HCT116 (cell line): ENCODE results near the gene VASH1.

Source experiments
- CEBPB ChIP-seq: IDR thresholded peaks from 2 replicates; pipeline ENCODE4 v1.6.1; 2012; ENCODE audit warnings: low read depth
- CTCF ChIP-seq, 3 experiments: fragments of 200-600 bp in 1 of 3; sonication (generic) in 1 of 3; IDR thresholded peaks in 2 of 3; conservative IDR thresholded peaks in 1 of 3; 2 replicates each; pipeline ENCODE4 v1.5.1; 2012 to 2017; ENCODE audit warnings: low read depth in 2 of 3, low read length in 2 of 3, antibody characterized with exemption in 1 of 3, borderline replicate concordance in 1 of 3, control low read depth in 1 of 3, mild to moderate bottlenecking in 1 of 3, mixed read lengths in 1 of 3, mixed run types in 1 of 3, moderate library complexity in 1 of 3; ENCODE audit not compliant: insufficient read depth in 1 of 3
- ELF1 ChIP-seq: IDR thresholded peaks from 2 replicates; pipeline ENCODE4 v1.6.1; 2012; ENCODE audit warnings: low read depth, borderline replicate concordance
- EZH2 ChIP-seq: fragments of 200-600 bp; sonication (generic); IDR thresholded peaks from 2 replicates; pipeline ENCODE4 v1.6.1; 2017; ENCODE audit warnings: antibody characterized with exemption, mixed run types
- EZH2phosphoT487 ChIP-seq: fragments of 200-600 bp; IDR thresholded peaks from 2 replicates; pipeline ENCODE4 v1.6.1; 2018; ENCODE audit warnings: antibody characterized with exemption, borderline replicate concordance
- FOSL1 ChIP-seq: IDR thresholded peaks from 2 replicates; pipeline ENCODE4 v1.6.1; 2012; ENCODE audit warnings: low read depth
- MAX ChIP-seq: IDR thresholded peaks from 2 replicates; pipeline ENCODE4 v1.6.1; 2012
- POLR2A ChIP-seq: IDR thresholded peaks from 2 replicates; pipeline ENCODE4 v1.7.0; 2011; ENCODE audit warnings: borderline replicate concordance; ENCODE audit not compliant: insufficient read depth, insufficient read length; ENCODE audit errors: extremely low read depth
- POLR2AphosphoS5 ChIP-seq: IDR thresholded peaks from 2 replicates; pipeline ENCODE4 v1.6.1; 2011; ENCODE audit warnings: mild to moderate bottlenecking, low read depth, low read length, moderate library complexity
- RAD21 ChIP-seq: IDR thresholded peaks from 2 replicates; pipeline ENCODE4 v1.6.1; 2012; ENCODE audit warnings: low read depth, mild to moderate bottlenecking
- SIN3A ChIP-seq: IDR thresholded peaks from 2 replicates; pipeline ENCODE4 v1.6.1; 2012; ENCODE audit warnings: low read depth
- SP1 ChIP-seq: IDR thresholded peaks from 2 replicates; pipeline ENCODE4 v1.6.1; 2012; ENCODE audit warnings: low read depth
- YY1 ChIP-seq: IDR thresholded peaks from 2 replicates; pipeline ENCODE4 v1.6.1; 2011; ENCODE audit warnings: low read length, low read depth, moderate library complexity, mild to moderate bottlenecking; ENCODE audit not compliant: insufficient replicate concordance; ENCODE audit errors: extremely low read depth
- ZNF274 ChIP-seq: fragments of 200-500 bp; sonication (Bioruptor generic); IDR thresholded peaks from 2 replicates; pipeline ENCODE4 v1.6.1; 2014; ENCODE audit warnings: mild to moderate bottlenecking, low read depth, low read length, inconsistent platforms

- TF ChIP-seq ELF1 (no peak), CTCF (IDR thresholded peaks at IDR 0.05 in 2 of 3, conservative IDR thresholded peaks at IDR 0.05 in 1 of 3; ENCODE audit: borderline replicate concordance in 1 of 3, insufficient read depth in 1 of 3, low read depth in 2 of 3, low read length in 2 of 3) (no peak), YY1 (no peak), POLR2AphosphoS5 (no peak), CEBPB (no peak), POLR2A (no peak), EZH2phosphoT487 (no peak), MAX (no peak), SP1 (no peak), FOSL1 (no peak), EZH2 (no peak), RAD21 (no peak), ZNF274 (no peak), SIN3A (no peak)
Measured at GRCh38 chr14:76782115-76782884, 21.0 kb downstream of the VASH1 start.
